Measurements from ENCODE around the gene TSC1. TPM values are rescaled to one million over a fixed set of nuclear protein-coding genes. Genes with fewer than 3 reads are reported as not detected.

Gene TSC1
- polyA plus RNA-seq, 3 donors from 2014 or later = 2.5 to 11.8 (median 6.8) TPM

GRCh38 chr9:132846918-132847515 lies 97.4 kb downstream of the TSC1 start:
- Mint-ChIP-seq H3K27ac (no peak overlapping the region), H3K4me3 (no peak overlapping the region), H3K27me3 (ENCODE audit: low read depth in 3 of 3) (peaks cover 0 to 2% (median 0%) of the 10 kb centered on the region in 3 donors), H3K4me1 (peaks cover 7 to 9% of the 10 kb centered on the region in 2 donors), H3K9me3 (no peaks in the 10 kb centered on the region), H3K36me3 (no peaks in the 10 kb centered on the region)
- DNase-seq = no peak

GRCh38 chr9:132846109-132846917 lies 98.1 kb downstream of the TSC1 start:
- Mint-ChIP-seq H3K27me3 (ENCODE audit: low read depth in 3 of 3) (peaks cover 0 to 2% (median 0%) of the 10 kb centered on the region in 3 donors), H3K36me3 (no peaks in the 10 kb centered on the region), H3K9me3 (no peaks in the 10 kb centered on the region), H3K27ac (no peak overlapping the region), H3K4me3 (no peak overlapping the region), H3K4me1 (peaks cover 7 to 9% of the 10 kb centered on the region in 2 donors)
- no peak for DNase-seq

GRCh38 chr9:132842124-132843044 lies 102.0 kb downstream of the TSC1 start:
- Mint-ChIP-seq H3K4me3 (no peak overlapping the region), H3K27ac (no peak overlapping the region), H3K9me3 (no peaks in the 10 kb centered on the region), H3K36me3 (no peaks in the 10 kb centered on the region), H3K27me3 (ENCODE audit: low read depth in 3 of 3) (no peaks in the 10 kb centered on the region), H3K4me1 (no peaks in the 10 kb centered on the region)
- no peak for DNase-seq

Other genes starting within 250 kb of the TSC1 start
- 1 to 10 TPM in 2 of 3 donors, not detected in 1; 1.9 to 3.3 TPM for gene AK8, start 66.3 kb downstream of the TSC1 start, polyA plus RNA-seq
- gene SPACA9, start 65.7 kb downstream of the TSC1 start, polyA plus RNA-seq = 1 to 10 TPM; 1.6 to 6.5 (median 2.4) TPM
- 1 to 10 TPM in 2 of 3 donors, not detected in 1; 1.6 to 1.8 TPM for gene GFI1B, start 34.1 kb upstream of the TSC1 start, polyA plus RNA-seq
- 10 to 100 TPM; 31.0 to 52.7 (median 41.0) TPM for gene GTF3C5, start 86.4 kb upstream of the TSC1 start, polyA plus RNA-seq
- not detected for gene CEL, start 117.4 kb upstream of the TSC1 start, polyA plus RNA-seq
- 10 to 100 TPM; 31.2 to 68.8 (median 31.6) TPM for gene RALGDS, start 176.6 kb upstream of the TSC1 start, polyA plus RNA-seq
- gene GBGT1, start 219.3 kb upstream of the TSC1 start, polyA plus RNA-seq = not detected